PC-3 (cell line): Measurements from ENCODE around the gene OTOA. TPM values are rescaled to one million over a fixed set of nuclear protein-coding genes. Genes with fewer than 3 reads are reported as not detected.

Experiments used
- ATAC-seq: fragments of 200-7000 bp; cut with Tn5 transposase; 2 replicates; pipeline ENCODE4 v1.9.1; 2020; ENCODE audit warnings: mild to moderate bottlenecking, moderate library complexity
- Bru-seq: library from RNA; stranded (reverse); fragments of 400-500 nt; gene quantifications from one replicate; lab custom pipeline; 2021; lab: Mats Ljungman, UMichigan
- BruChase-seq, 2 experiments: library from RNA; stranded (reverse); fragments of 400-500 nt; gene quantifications; one replicate each; lab custom pipeline; 2021; lab: Mats Ljungman, UMichigan
- BruUV-seq: library from RNA; stranded (reverse); fragments of 400-500 nt; replicated peaks from 2 replicates; lab custom pipeline; 2021; lab: Mats Ljungman, UMichigan
- CTCF ChIA-PET: fragments of 300-600 bp; sonication (Branson Sonifier 250); formaldehyde crosslinking; loops from one replicate; lab custom pipeline; 2022; ENCODE audit warnings: antibody characterized with exemption; lab: Charles Lee
- POLR2A ChIA-PET: fragments of 300-600 bp; sonication (Branson Sonifier 250); formaldehyde crosslinking; loops from one replicate; lab custom pipeline; 2022; ENCODE audit warnings: antibody characterized with exemption; ENCODE audit not compliant: unreplicated experiment; lab: Charles Lee
- DNase-seq: peaks from one replicate; pipeline ENCODE4 v3.0.0-alpha.2; 2015
- H2AFZ ChIP-seq: fragments of 300-600 bp; sonication (generic); 2 replicates; pipeline ENCODE4 v1.6.0; 2016; ENCODE audit warnings: antibody characterized with exemption, low read length
- H3F3A ChIP-seq: fragments of 300-600 bp; sonication (generic); one replicate; pipeline ENCODE4 v1.6.0; 2017; ENCODE audit warnings: antibody characterized with exemption, low read length, control low read depth, mild to moderate bottlenecking; ENCODE audit not compliant: unreplicated experiment
- H3K27ac ChIP-seq: fragments of 300-600 bp; sonication (generic); 2 replicates; pipeline ENCODE4 v1.5.1; 2016; ENCODE audit warnings: mild to moderate bottlenecking, low read length
- H3K27me3 ChIP-seq: fragments of 300-600 bp; sonication (generic); 2 replicates; pipeline ENCODE4 v1.6.1; 2016; ENCODE audit warnings: low read length, mixed read lengths
- H3K36me3 ChIP-seq: fragments of 300-600 bp; sonication (generic); 2 replicates; pipeline ENCODE4 v1.6.1; 2016; ENCODE audit warnings: low read depth, mixed run types, low read length, mixed read lengths
- H3K4me1 ChIP-seq: fragments of 300-600 bp; sonication (generic); 2 replicates; pipeline ENCODE4 v1.5.1; 2016; ENCODE audit warnings: low read length; ENCODE audit not compliant: insufficient read depth
- H3K4me2 ChIP-seq: fragments of 300-600 bp; sonication (generic); 2 replicates; pipeline ENCODE4 v1.6.0; 2016; ENCODE audit warnings: low read length
- H3K4me3 ChIP-seq: fragments of 300-600 bp; sonication (generic); 2 replicates; pipeline ENCODE4 v1.5.1; 2016; ENCODE audit warnings: mild to moderate bottlenecking, low read length, mixed read lengths
- H3K79me2 ChIP-seq: fragments of 300-600 bp; sonication (generic); 2 replicates; pipeline ENCODE4 v1.6.1; 2017; ENCODE audit warnings: low read length, mixed read lengths
- H3K9ac ChIP-seq: fragments of 300-600 bp; sonication (generic); 2 replicates; pipeline ENCODE4 v1.6.0; 2016; ENCODE audit warnings: mild to moderate bottlenecking, low read length
- H3K9me2 ChIP-seq: fragments of 300-600 bp; sonication (generic); replicated peaks from 2 replicates; pipeline ENCODE4 v1.6.1; 2016; ENCODE audit warnings: mixed run types, low read length, mixed read lengths
- H3K9me3 ChIP-seq: fragments of 300-600 bp; sonication (generic); 2 replicates; pipeline ENCODE4 v1.6.1; 2016; ENCODE audit warnings: low read length, mixed read lengths
- H4K20me1 ChIP-seq: fragments of 300-600 bp; sonication (generic); 2 replicates; pipeline ENCODE4 v1.6.1; 2016; ENCODE audit warnings: low read length, mixed read lengths
- EZH2 ChIP-seq: fragments of 300-600 bp; sonication (generic); IDR thresholded peaks from one replicate; pipeline ENCODE4 v1.6.1; 2017; ENCODE audit warnings: antibody characterized with exemption, mild to moderate bottlenecking, low read length; ENCODE audit not compliant: unreplicated experiment
- EZH2phosphoT487 ChIP-seq: fragments of 300-600 bp; sonication (generic); IDR thresholded peaks from 2 replicates; pipeline ENCODE4 v1.6.1; 2018; ENCODE audit warnings: mild to moderate bottlenecking, antibody characterized with exemption, low read length, borderline replicate concordance
- intact Hi-C: fragments of 100-400 bp; cut with micrococcal nuclease; formaldehyde crosslinking; loops from 2 replicates; pipeline ENCODE4 v1.9.0; 2023
- long read RNA-seq: library from polyadenylated mRNA; unstranded; transcript quantifications from one replicate; pipeline ENCODE4 v2.0.0, GENCODE V29; 2021; ENCODE audit not compliant: unreplicated experiment
- total RNA-seq: library from RNA; depleted of rRNA; stranded (reverse); fragments of >200 nt; gene quantifications from 2 replicates; pipeline ENCODE4 v1.2.3, GENCODE V29; 2014; rRNA removed
- TF ChIP-seq, protein P1 (sequence below): fragments of 300-600 bp; sonication (generic); conservative IDR thresholded peaks from 2 replicates; pipeline ENCODE4 v1.5.1; 2017; ENCODE audit warnings: antibody characterized with exemption, low read depth, mild to moderate bottlenecking, low read length

Gene OTOA
- total RNA-seq (not detected in 2 replicates), Bru-seq, nascent RNA (percentile 14 among the genes with signal in this experiment), BruChase-seq, experiment 1, labeled RNA remaining after a 6-hour chase (percentile 19 among the genes with signal in this experiment), BruChase-seq, experiment 2, labeled RNA remaining after a 2-hour chase (percentile 22 among the genes with signal in this experiment)
- long read RNA-seq: 0 reads

DNA sequence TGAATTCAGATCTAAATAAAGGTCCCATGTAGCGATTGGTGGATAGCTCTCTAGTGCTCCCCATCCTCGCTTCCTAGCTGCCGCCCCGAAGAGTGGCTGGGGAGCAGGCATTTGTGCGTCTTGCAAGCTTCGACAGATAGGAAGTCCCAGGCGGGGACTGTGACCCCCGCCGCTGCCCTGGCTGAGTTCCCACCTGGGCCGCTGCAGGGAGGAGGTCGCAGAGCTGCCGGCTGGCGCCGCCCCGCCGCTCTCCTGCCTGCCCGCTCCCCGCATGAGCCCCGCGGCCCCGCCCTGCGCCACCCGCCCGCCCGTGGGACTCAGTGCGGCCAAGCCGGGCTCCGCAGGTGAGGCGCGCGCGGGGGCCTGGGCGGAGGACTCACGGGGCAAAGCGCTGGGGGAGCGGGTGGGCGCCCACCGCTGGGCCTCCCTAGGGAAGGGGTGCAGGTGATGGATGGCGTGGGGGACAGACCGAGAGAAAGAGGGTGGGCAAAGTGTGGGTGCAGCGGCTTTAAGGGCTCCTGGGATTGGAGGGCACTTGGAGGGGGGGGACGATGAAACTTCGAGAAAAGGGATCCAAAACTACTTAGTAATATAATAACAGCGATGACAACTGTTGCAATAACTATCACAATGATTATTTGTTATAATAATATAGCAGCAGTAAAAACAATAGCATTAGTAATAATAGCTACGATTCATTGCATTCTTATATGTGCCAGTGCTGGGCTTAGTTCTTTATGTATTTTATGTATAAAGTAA lies at the start of gene OTOA:
Gene OTOA (plus strand): TSS at position 80 of the 759 bp plus-strand sequence. CDS start 14,547 bp downstream, outside the sequence.
- Histone ChIP-seq H3K36me3 (no peaks in the 10 kb centered on the region), H3K9me3 (no peaks in the 10 kb centered on the region), H3K27ac (no peak within 1 kb of the TSS), H3F3A (no peaks in the 10 kb centered on the region), H2AFZ (no peak within 1 kb of the TSS), H3K9me2 (no peaks in the 10 kb centered on the region), H3K79me2 (no peaks in the 10 kb centered on the region), H3K4me3 (no peak within 1 kb of the TSS), H3K27me3 (no peaks in the 10 kb centered on the region), H3K4me1 (no peaks in the 10 kb centered on the region), H3K4me2 (no peak within 1 kb of the TSS), H4K20me1 (no peaks in the 10 kb centered on the region), H3K9ac (no peak within 1 kb of the TSS)
- DNase-seq (no peak), ATAC-seq (no peak)
- ChIA-PET CTCF (interaction anchor here (0.6 kb wide), 1 partner anchor 21 kb away, joined by 3 read pairs; no protein-coding TSS in a partner anchor), POLR2A (no interaction called here)
- BruUV-seq: no TSS peak
- TF ChIP-seq, protein P1, sequence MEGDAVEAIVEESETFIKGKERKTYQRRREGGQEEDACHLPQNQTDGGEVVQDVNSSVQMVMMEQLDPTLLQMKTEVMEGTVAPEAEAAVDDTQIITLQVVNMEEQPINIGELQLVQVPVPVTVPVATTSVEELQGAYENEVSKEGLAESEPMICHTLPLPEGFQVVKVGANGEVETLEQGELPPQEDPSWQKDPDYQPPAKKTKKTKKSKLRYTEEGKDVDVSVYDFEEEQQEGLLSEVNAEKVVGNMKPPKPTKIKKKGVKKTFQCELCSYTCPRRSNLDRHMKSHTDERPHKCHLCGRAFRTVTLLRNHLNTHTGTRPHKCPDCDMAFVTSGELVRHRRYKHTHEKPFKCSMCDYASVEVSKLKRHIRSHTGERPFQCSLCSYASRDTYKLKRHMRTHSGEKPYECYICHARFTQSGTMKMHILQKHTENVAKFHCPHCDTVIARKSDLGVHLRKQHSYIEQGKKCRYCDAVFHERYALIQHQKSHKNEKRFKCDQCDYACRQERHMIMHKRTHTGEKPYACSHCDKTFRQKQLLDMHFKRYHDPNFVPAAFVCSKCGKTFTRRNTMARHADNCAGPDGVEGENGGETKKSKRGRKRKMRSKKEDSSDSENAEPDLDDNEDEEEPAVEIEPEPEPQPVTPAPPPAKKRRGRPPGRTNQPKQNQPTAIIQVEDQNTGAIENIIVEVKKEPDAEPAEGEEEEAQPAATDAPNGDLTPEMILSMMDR: no peak
- TF ChIP-seq EZH2phosphoT487 (no peak), EZH2 (no peak)
- intact Hi-C loops: no loop called here

DNA sequence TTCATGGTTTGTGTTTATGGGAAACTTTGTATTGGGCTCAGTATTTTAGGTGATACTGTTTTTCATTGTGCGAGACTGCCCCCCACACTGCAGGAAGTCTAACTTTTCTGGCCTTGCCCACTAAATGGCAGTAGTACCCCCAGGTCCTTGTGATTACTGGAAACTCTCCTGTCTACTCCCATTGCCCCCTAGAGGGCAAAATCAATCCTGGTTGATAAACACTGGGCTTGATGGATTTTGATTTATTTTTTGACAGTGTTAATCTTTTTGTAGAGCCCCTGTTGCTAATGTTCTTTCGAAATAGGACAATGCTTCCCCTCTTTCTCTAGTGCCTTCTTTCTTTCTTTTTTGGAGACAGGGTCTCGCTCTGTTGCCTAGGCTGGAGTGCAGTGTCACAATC lies 48.9 kb upstream of the OTOA start:
- no peak for ATAC-seq
- POLR2A ChIA-PET: no interaction called here
- 0 out of 2 replicates have a peak, but pooled peaks cover 5% of the 10 kb centered on the region for H4K20me1 ChIP-seq

More for the DNA sequence above, 48.9 kb upstream of the OTOA start:
- no peak for DNase-seq
- H3K4me3 ChIP-seq: no peak overlapping the region
- CTCF ChIA-PET: no interaction called here
- H3F3A ChIP-seq: no peaks in the 10 kb centered on the region
- H3K9me2 ChIP-seq: no peaks in the 10 kb centered on the region
- peaks cover 68% of the 10 kb centered on the region for H3K79me2 ChIP-seq
- peaks cover 4% of the 10 kb centered on the region; the same call in 1 of the 2 replicates for H3K36me3 ChIP-seq
- H3K27me3 ChIP-seq: no peaks in the 10 kb centered on the region
- no peak overlapping the region for H3K27ac ChIP-seq
- H3K9ac ChIP-seq: no peak overlapping the region
- intact Hi-C loops: no loop called here
- no peaks in the 10 kb centered on the region for H3K9me3 ChIP-seq
- no TSS peak for BruUV-seq
- TF ChIP-seq, protein P1: peak; percentile 49
- TF ChIP-seq EZH2phosphoT487: no peak
- H3K4me2 ChIP-seq: no peak overlapping the region
- H3K4me1 ChIP-seq: peaks cover 26% of the 10 kb centered on the region
- H2AFZ ChIP-seq: no peak overlapping the region
